NK-92 (cell line): ENCODE data around the gene NGEF.
"Not testable (repeated sequence)": the region's sequence is repeated elsewhere in the genome, so short reads cannot be mapped to it uniquely, and the experiment has no call there.

Experiments
- DNase-seq: peaks from one replicate; lab custom pipeline; 2025; ENCODE audit not compliant: unreplicated experiment; lab: John Stamatoyannopoulos, UW

NGEF gene

DNA sequence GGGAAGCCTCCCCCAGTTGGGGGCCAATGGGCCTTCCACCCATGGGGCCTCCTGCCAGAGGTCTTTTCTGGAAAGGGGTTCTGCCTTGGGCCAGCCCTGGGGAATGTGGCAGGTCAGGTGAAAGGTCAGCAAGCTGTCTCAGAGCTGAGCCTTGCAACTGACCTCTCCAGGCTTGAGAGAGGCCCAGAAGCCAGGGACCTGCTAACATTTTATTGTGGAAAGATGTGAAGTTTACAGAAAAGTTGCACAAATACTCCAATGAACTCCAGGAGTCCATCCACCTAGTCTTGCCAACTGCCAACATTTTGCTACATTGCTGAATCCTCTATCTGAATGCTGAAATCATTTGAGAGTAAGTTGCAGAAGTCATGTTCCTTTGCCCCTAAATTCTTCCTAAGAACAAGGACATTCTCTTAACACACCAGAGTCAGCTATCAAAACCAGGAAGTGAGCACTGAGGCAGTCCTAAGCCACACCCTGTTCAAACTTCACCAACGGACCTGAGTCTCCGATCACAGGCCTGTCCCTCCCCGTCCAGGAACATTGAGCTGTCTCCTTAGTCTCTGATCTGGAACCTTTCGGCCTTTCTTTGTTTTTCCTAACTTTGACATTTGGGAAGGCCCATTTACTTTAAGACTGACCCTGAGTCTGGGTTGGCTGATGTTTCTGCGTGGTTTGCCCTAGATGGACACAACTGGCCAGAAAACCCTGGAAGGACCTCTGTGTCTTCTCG, 139.0 kb downstream of the NGEF start:
- no peak for DNase-seq

DNA sequence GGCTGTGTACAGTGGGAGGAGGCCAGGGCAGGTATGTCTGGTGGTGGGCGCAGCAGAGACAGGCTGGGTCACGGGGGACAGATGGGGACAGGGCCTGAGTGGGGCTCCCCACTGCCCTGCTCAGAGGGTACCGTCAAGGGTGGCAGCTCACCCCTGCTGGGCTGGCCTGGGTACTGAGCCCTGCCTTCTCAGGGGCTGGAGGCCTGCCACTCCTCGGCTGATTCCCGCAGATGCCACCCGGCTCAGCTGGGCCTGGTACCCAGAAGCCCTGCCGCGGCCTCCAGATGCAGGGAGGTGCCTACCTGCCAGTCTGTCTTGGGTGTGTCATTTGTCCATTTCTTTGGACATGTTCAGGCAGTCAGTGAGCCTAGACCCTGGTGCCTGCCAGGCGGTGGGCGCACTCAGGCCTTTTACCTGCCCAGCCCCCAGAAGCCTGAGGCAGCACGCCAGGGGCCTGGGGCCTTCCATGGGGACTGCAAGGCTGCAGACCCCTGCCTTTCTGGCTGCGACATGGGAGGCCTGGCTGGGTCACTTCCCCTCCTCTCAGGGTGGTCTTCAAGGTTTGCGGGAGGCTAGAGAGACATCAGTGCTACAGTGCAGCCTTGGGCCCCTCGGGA, 139.7 kb downstream of the NGEF start:
- no peak for DNase-seq

DNA sequence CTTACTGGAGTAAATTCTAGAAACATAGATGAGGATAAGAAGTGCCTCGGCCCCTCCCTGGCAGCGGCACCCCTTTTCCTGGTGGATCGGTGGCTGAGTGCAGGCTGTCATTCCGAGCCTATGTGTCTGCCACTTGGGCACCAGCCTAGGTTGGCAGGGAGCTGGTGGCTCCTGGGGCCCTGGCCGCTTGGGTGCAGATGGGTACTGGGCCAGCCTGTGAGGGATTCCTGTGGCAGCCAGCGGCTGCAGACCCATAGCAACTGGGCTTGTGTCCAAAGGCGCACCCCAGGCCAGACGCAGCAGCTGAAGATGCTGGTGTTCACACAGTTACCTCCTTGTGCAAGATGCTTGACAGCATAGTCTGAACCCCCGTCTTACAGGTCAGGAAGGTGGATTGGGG, 140.2 kb downstream of the NGEF start:
- DNase-seq = no peak

DNA sequence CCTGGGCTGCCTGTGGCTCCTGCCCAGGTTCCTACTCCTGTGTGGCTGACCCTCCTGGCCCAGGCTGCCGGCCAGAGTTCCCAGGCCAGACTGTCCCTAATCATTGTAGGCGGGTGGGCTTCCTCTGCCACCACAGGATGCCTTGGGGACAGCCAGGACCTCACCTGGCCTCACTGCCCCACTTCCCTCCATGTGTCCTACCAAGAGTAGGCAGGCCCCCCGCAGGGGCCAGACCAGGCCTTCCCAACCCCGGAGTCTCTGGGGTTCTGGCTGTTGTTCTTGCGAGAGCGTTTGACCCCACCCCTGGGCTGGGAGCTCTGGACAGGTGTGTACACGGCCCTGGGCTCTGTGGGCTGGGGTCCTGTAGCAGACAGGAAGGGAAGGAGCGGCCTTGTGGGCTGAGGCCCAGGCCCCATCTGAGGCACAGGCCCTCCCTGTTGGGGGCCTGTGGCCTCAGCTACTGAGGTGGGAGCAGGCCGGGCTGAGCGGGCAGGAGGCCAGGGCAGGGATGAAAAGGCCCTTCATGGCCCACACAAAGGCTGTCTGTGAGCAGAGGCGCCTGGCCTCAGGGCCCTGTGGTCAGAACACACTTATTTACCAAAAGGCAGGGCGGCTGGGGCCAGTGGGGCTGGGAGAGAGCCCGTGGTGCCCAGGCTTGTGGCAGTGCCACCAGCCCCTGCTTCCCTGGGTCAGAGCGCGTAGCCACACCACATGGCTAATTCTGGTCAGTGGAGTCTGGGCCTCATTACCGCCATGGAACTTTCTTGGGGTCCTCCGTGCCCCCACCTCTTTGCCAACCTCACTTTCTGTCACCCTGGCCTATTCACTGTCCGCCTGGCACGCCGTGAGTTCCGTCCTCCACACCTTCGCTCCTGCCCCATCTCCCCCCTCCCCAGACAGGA, 141.0 kb downstream of the NGEF start:
- no peak for DNase-seq

DNA sequence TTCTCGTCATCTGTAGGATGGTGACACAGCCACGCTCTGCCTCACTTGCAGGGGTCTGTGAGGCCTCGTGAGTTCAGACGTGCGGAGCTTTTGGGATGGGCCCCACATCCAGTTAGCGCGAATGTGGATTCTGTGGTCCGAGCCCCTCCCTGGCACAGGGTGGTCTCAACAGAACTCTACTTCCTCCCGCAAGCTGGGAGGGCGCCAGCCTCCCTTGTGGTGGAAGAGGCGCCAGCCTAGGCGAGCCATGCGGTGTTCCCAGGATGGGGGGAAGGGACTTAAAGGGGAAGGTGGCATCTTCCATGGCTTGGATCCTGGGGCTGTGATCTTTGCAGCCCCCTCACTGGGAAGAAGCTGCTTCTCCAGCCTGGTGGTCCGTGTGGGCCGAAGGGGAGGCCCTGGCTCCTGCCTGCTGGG, 141.6 kb downstream of the NGEF start:
- no peak for DNase-seq

DNA sequence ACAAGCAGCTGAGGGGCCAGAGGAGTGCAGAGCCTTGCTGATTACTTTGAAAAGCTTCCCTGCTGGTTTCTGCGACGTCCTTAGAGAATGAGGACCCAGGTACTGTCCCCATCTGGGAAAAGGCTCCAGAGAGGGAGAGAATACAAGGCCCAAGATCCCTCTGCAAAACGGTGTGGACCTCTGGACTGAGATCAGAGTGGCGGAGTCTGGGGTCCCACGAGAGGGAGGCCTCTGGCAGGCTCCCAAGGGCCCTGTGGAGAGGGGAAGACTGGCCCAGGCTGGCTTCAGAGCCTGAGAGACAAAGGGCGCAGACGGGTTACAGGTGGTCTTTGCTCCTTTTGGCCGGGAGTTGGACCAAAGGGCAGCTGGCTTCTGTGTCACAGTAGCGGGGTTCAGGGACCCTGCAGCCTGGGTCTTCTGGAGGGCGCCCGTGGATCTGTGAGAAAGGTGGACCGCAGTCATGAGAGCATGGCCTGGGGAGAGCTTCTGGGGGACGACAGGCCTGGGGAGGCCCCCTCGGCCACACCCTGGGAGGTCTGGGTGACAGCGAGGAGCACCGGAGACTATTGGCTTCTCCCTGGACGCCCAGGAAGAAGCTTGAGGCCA, 142.2 kb downstream of the NGEF start:
- DNase-seq = no peak

DNA sequence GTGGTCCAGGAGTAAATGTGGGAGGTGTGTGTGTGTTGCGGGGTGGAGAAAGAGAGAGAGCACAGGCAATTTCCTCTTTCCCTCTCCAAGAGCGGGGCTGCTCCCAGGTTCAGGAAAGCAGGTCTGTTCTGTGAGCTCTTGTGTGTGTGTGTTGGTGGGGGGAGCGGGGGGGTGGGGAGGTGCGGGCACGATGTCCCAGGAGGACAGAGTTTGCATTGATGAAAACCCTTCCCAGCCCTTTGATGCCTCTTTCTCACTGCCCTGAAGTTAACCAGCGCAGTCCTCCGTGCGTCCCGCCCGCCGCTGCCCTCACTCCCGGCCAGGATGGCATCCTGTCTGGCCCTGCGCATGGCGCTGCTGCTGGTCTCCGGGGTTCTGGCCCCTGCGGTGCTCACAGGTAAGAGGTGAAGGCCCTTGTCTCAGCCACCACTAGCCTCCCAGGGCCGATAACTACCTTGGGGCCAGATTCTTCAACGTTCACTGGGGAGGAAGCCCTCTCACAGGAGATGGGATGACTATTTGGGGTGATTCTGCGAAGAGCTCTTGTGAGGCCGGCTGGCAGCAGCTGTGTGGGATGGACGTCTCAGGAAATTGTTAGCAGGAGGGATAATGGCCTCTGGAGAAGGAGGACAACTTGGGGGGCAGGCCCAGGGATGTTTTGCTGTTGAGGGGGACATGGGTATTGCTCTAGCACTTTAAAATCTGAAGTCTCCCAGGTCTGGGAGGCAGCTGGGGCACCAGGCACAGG, 142.9 kb downstream of the NGEF start, which contains the start of gene SNORC:
TSS of gene SNORC (plus strand) at position 247 of the 748 bp plus-strand sequence. CDS start at position 325, 78 bp downstream.
- DNase-seq = no peak

DNA sequence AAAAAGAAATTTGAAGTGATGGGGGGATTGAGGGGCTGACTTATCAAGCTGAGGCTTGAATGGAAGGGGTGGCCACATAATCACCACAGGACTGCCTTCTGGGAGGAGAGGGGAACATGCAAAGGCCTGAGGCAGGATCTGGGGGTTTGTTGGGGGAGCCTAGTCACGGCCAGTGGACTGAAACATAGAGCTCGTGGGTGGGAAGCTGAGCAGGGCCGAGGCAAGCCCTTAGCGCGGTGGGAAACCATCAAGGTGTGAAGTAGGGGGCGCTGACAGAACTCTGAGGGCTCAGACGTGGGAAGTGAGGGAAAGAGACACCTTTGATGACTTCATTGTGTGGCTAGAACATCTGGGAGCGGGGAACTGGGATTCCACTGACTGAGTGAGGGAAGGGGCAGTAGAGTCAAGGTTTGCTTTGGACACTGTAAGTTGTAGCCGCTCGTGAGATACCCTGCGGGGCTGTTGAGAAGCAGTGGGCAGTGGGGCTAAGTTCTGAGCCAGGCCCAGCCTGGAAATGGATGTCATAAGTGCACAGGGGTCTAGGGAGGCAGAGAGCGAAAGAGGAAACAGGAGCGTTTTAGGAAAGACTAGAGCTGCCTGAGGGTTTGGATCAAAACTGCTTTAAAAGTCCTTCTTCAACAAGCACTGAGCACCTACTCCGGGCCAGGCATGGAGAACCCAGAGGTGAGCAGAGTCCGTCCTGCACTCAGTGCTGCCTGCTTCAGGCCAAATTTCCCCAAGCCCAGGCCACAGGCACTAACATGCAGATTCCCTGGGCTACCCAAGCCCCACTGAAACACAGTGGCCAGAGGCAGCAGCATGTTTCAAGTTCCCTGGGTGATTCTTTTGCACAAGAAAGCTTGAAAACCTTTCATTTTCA, 143.7 kb downstream of the NGEF start:
- DNase-seq = no peak

DNA sequence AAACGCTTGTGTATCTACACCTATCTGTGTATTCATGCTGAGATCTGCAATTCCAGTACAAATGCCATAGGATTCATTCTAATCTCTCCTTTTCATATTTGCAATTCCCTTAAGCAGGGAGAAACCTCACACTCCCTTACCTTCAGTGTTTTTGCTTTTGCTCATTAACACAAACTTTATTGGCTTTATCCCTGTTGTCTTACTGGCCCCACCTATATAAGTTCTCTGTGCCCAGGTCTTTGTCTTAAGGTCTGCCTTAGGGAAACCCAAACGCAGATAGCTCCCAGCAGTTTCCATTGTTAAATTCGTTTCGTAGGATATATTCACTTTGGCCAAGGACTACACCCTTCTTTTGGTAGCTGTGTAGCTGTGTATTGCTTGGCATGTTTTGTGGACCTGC, 147.0 kb downstream of the NGEF start:
- DNase-seq = no peak

DNA sequence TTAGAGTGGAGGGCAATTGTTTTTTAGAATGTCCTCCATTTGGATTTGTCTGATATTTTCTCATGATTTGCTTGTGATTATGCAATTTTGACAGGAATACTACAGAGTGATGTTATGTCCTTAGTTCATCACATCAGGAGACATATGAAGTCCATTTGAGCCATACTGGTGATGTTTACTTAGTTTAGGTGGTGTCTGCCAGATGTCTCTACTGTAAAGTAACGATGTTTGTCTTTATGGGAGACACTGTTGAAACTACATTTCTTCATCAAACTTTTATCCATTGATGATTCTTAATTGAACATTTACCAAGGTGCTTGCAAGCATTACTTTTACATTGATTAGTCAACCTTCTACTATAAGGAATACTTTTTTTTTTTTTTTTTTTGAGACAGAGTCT, 147.9 kb downstream of the NGEF start:
- no peak for DNase-seq

DNA sequence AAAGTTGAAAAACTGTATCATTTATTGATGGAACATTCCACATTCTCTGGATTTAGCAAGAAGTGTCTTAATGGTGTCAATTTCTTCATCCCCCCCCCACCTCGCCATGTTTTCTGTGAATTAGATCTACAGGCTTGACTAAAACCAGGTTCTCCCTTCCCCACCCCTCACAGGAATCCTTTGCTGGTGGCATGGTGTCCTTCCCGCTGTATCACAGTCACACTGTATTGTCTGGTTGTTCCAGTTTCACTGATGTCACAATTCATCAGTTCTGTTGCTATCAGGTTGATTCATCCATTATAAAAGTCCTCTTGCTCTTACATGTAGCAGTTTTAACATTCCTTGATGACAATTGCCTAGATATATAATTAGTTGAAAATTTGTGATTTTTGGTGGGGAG, 149.1 kb downstream of the NGEF start:
- no peak for DNase-seq

DNA sequence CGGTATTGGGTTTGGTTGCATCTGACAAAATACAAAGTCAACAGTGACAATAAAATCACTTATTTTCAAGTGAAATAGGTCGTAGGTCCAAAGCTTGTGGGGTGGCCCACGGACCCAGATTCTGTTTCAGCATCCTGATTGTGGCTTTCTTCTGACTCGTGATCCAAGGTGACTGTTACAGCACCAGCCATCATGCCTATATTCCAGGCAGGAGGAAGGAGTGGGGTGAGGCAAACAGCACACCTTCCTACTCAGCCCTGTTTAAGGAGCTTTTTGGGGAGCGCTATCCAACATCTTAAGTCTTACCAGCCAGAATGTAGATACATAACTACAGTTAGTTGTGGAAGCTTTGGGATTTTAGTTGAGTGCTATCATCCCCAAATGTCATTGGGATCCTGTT, 151.7 kb downstream of the NGEF start:
- no peak for DNase-seq

DNA sequence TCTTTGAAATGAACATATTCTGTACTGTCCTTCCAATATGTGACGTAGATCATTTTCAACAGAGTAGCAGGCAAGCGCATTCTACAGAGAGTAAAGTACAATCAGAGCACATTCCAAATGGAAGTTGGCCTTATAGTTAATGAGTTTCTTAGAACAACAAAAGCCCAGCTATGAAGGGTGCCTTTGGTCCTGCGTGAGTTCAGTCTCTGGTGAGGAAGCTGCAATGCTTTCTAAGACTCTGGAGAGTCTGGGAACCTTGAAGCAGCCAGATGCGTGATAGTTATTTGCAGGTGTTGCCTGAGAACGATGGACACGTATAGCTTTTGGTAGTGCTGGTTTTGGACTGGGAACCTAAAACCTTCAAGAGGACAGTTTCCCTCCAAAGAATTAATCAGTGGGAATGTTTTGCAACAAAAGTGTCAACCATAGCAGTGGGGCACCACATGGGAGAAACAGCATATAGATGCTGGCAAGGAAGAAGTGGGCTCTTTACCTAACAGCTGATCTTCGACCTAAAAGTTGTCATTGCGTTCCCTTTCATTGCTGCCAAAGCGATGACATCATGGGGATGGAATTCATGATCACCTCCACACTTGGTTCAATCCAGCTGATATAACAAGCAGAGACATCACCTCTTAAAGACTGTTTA, 152.3 kb downstream of the NGEF start:
- DNase-seq = no peak

DNA sequence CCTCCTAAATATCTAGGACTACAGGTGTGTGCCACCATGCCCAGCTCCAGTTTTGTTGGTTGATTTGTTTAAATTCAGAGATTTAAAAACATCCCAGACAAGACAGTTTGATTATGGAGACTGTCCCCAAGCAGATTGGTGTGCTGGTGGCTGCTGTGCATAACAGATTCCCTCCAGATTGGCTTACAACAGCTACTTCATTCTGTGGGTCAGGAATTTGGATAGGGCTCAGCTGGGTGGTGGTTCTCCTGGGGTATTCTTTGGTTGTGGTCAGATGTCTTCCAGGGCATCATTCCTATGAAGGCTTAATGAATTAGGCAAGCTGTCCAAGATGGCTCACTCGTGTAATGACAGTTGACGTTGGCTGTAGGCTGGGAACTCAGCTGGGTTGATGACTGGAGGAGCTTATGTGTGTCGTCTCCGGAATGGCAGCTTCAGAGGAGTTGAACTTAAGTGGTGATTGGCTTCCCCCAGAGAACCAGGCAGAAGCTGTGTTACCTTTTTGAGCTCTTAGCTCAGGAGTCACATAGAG, 153.6 kb downstream of the NGEF start:
- no peak for DNase-seq

DNA sequence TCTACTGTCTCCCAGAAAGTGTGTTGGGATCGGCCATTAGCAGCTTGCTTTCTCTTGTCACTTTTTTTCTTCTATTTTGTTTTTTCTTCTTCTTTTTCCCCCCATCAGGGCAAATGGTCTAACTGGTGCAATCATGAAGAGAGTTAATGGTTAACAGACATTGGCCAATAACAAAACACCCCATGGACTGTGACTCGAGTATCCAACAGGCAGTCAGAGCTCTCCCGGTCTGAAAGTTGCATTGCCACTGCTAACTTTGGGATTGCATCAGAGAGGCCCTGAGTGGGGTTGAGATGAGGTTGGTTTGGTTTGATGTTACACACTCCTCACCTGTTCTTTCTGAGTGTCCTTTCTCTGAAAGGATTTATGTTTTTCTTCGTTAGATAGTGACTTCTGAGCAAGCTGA, 155.9 kb downstream of the NGEF start:
- DNase-seq = no peak

DNA sequence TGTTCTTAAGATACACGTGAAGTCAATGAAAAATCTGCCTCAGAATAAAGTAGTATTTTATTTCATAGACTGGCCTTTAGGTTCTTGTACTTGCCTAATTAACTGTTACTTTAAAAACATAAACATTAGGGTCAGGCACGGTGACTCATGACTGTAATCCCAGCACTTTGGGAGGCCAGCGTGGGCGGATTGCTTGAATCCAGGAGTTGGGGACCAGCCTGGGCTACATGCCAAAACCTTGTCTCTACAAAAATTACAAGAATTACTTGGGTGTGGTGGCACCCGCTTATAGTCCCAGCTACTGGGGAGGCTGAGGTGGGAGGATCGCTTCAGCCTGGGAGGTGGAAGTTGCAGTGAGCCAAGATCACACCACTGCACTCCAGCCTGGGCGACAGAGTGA, 159.0 kb downstream of the NGEF start:
- DNase-seq = no peak

DNA sequence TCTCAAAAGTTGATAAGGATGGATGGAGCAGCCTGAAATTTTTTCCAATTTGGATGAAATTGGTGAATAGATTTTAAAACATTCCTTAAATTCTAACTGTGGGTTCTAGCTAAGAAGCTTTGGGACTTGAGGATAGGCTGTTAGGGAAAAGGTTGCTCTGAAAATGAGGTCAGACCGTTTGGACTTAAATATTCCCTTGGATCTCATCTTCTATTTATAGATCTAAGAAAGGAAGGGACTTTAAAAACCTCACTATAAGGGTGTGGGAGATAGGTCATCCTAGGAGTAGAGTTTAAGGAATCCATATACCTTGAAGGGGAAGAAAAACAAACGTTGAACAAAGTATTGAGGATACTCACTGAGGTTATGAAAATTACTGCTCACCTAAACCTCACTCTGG, 160.4 kb downstream of the NGEF start:
- DNase-seq = no peak

DNA sequence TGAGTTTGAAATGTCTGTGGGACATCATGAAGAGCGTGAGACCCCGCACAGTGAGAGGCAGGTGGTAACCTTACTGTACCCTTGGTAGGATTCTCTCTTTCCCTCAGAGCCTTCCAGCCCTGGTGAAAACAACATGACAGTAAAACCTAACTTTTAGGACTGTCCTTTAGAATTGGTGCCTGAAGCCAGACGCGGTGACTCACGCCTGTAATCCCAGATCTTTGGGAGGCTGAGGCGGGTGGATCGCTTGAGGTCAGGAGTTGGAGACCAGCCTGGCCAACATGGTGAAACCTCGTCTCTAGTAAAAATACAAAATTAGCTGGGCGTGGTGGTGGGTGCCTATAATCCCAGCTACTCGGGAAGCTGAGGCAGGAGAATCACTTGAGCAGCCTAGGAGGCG, 161.0 kb downstream of the NGEF start:
- DNase-seq = not testable (repeated sequence)

DNA sequence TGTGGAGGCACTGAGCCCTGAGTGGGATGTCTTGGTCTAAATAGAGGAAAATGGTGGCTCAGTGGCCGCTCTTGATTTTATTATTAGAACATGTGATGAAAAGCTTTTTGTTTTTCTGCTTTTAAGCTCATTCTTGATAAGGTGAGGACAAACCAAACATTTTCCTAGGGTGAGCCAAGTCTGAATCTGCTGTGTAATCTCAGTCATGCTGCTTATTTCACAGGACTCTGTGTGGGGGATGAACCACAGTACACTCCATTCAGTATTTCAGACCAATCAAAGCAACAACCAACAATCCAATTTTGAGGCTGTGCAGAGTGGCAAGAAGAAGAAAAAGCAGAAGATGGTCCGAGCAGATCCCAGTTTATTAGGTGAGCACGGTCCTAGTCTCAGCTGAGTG, 163.0 kb downstream of the NGEF start:
- no peak for DNase-seq
